ENCODE measurements around the gene ATP10B.
"Not testable (repeated sequence)": the region's sequence is repeated elsewhere in the genome, so short reads cannot be mapped to it uniquely, and the experiment has no call there.

Gene ATP10B

DNA sequence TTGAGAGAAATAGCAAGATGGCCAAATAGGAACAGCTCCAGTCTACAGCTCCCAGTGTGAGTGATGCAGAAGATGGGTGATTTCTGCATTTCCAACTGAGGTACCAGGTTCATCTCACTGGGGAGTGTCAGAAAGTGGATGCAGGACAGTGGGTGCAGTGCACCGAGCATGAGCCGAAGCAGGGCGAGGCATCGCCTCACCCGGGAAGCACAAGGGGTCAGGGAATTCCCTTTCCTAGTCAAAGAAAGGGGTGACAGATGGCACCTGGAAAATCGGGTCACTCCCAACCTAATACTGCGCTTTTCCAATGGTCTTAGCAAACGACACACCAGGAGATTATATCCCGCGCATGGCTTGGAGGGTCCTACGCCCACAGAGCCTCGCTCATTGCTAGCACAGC, 39.0 kb downstream of the ATP10B start:
- FAIRE-seq = not testable (repeated sequence)

DNA sequence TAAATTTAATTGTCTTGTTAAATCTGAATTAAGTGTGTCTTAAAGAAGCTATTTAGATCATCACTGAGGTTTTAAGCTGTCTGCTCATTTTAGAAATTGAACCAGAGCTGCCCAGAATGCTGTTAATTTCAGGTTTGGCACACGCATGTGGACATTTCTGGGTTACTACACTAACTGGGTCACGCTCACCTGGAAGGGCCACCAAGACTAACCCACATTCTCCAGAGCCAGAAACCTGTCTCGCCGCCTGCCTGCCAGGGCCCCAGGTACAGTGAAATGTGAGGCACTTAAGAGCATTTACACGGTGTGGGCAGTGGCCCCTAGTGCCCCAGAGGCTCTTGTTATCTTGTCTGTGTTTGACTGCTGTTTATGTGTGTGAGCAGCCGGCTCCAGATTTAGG, 46.6 kb downstream of the ATP10B start:
- FAIRE-seq = no peak

DNA sequence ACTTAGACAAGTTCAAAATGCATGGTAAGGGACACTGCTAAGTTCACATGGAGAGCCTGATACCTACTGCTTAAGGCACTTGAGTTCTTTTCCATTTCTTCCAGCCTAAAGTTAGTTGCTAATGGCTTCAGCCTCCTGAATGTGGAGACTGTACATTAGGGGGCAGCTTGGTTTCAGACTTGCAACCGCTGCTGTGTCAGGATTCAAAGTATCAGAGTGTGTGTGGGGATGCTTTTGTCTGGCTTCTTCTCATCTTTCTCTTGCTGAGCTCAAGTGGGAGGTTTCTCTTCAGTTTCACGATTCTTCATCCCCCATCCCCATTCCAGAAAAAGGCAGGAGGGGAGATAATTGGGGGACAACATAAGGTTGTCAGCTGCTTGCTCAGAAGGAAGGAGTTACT, 49.4 kb downstream of the ATP10B start:
- FAIRE-seq = no peak

DNA sequence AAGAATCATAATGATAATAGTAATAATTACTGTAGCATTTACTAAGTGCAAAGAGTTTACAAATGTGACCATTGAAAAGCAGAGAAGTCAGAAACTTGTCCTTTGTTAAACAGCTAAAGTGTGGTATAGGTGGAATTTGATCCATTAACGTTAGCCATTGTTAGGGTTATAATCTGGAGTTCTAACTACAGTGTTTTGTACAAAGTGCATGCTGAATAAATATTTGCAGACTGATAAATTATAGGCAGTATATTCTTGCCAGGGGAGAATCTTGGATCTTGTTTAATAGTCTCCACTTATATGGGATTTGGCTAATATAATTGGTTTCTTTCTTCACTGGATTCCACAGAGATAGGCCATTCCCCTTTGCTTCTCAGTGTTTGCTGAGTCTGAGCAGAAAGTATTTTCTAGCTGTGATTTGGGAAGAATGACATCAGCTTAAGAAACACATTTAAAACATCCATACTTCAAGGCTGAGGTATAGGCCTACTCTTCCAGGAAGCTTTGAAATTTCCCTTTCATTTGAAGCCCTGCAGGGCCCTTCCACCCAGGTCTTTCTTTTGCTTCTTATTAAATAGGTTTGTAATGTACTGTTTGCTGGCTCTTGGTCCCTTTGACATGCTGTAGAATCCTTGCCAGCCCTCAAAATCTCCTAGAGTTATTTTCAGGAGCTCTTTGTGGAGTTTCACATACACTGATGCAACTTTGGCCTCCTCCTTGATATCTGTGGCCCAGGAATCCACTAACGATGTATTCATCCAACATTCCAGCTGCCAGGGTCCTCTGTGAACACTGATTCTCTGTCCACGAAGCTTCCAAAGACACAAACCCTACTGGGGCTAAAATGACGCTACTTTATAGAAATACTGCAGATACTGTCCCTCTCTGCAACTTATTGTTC, 51.4 kb downstream of the ATP10B start:
- no peak for FAIRE-seq

DNA sequence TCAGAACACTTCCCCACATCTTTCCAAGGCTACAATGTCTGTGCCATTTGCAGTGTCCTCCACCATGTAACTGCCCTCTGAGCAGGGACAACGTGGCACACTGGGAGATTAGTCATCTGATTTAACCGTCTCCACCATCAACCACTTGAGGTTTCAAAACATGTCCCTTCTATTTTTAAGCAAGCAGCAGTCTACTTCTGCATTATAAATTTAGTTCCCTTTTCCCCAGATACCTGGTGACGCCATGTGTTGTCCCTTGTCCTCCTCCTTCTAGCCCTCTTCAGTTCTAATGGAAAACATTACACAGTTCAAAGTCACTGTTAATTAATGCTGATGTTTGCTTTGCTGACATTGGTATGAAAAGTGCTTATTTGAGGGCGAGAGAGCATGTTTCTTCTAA, 52.8 kb downstream of the ATP10B start:
- FAIRE-seq = no peak

DNA sequence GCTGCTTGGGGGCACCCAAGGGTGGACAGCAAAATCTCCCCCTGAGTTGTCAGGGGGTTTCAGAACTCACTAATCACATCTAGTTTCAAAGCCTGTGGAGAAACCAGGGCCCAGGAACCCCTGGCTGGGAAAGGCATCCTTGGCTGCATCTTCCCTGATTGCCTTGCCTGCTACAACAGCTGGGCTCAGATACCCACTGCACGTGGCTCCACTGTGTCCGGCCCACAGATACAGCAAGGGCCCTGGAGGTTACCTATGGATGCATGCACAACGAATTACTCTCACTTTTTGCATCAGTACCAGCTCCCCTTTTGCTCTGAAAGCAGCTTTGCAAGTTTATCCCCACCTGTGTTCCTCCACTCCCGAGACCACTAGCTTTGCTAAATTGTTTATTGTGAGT, 55.0 kb downstream of the ATP10B start:
- FAIRE-seq = no peak

DNA sequence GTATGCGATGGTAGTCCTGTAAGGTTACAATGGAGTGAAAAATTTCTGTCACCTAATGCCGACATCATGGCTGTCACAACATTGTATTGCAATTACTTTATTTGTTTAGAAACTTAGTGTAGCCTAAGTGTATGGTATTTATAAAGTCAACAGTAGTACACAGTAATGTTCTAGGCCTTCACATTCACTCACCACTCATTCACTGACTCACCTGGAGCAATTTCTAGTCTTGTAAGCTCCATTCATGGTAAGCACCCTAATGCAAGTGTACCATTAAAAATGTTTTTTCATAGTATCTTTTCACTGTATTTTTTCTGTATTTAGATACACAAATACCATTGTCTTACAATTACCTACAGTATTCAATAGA, 58.5 kb downstream of the ATP10B start:
- no peak for FAIRE-seq

DNA sequence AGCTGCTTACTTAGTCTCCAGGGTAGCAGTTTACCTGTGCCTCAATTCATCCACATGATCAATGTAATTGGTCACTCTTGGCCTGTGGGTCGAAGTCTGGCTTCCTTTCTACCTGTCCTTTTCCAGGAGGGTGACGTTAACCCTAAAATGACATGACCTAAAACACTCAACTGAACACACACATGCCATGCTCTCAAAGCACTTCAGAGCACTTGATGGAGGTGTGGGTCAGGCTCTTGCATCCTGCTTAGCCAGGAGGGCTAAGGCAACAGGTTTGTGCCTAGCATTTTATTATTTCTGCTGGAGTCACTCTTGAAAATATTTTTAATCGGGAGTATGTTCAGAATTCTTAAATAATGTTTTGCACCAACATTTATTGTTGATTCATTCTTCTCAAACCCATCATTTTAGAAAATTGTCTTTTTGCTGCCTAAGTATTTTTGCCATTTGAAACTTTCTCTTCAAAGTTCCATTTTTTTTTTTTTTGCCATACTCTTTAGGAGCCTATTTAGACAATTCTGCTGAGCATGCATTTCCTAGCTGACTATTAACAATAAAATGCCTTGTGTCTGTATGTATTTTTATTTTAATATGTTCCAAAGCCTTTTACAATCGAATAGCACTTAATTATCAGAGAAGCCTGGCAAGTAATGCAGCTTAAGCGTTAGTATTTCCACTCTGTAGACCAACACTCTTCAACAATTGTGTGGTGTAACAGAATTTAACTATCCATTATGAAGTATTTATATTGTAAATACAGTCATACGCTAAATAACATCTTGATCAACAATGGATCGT, 59.1 kb downstream of the ATP10B start:
- no peak for FAIRE-seq

DNA sequence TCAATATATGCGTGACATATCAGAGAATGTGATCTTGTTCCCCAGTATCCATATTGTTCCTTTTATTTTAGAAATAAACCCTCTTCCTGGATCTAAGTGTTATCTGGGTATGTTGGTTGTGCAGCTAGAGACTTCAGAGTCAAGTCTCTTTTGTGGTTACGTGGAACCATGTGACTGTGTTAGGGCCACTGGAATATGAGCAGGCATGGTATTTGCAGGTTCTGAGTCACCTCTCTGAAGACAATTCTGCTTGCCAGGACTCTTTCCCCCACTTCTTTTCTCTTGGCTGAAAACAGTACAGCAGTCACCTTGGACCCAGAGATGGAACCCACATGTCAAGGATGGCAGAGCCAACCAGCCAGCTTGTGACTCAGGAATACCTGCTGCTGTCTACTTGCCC, 59.7 kb downstream of the ATP10B start:
- no peak for FAIRE-seq

DNA sequence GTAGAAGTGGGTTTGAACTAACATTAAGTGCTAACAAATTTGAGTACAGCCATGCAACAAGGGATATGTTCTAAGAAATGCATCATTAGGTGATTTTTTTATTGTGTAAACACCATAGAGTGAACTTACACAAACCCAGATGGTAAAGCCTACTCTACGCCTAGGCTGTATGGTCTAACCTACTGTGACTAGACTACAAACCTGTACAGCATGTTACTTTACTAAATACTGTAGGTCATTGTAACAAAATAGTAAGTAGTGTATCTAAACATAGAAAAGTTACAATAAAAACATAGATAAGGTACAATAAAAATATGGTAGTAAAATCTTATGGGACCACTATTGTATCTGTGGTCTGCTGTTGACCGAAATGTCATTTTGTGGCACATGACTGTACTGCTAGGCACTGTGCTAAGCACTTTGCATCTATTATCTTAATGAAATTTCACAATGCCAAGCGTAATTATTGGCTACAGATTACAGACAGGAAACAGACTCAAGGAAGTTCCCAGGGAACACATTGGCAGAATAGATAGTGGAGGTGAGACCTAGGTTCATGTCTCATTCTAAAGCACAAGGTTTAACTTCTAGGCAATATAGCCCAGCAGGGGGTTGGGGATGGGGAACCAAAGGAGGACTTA, 62.7 kb downstream of the ATP10B start:
- FAIRE-seq = no peak

DNA sequence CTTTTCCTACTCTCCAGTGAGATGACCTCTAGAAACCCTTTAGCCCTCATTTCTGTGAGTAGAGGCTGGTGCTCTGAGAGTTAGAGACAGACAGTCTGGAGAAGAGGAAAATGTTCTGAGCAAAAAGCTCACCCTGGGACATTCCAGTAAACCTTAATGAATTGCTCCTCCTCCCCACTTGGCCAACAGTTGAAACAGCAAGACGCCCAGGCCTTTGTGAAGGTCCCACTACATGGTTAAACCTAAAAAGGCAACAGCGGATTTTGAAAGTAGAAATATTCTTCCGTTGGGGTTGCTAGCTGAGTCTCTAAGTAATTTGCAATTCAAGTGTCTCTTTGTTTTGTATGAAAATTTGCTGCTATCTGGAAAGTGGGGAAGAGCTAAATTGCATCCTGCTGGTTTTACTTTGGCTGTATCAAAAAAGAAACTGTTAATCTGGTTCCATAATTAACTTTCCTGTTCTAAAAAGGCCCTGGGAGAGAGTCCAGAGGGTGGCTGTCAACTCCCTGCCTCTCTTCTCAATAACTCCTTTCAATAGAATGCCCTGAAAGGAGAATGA, 63.8 kb downstream of the ATP10B start:
- no peak for FAIRE-seq

DNA sequence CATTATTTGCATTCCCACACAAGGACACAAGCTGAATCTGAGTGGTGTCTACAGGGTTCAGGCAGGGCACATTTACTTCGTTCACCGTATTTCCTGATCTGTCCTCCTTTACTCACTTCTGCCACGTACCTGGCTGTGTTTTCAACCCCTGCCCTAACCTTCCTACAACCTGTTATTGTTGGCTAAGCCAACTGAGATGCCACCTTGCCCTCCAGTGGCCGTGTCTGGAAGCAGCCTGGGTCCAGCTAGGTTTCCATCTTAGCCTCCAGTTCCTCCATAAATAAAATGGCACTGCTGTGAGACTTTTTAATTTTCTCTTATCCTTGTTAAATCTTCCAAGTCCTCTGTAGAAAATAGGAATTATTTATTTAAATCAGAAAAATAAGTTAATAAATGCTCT, 64.8 kb downstream of the ATP10B start:
- no peak for FAIRE-seq

DNA sequence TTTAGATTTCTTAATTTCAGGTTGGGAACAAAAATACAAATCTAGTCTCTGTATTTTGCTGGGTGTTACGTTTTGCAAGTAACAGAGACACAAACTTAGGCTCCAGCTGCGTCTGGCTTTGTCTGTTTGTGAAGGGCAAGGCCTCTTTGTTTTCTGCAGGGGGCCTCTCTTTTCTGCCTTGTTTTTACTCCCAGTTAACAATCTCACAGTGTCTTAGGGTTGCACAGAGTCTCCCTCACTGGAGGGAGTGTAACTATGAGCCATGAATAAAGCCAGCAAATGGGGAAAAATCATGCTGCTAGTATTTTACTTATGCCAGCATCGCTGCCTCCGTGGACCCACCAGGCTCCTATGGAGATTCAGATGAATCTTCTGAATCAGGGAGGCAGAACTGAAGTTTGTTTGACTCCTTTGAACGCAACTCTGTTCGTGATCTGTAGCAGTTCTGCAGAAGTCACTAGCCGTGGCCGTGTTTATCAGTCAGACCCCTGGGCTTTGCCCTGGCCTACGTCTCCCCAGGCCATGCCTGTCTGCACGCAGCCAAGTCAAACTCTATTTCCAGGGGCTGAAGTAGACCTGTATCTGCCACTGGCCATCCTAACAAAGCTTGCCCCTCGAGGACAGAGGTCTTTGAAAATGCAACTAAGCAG, 77.2 kb downstream of the ATP10B start:
- FAIRE-seq = no peak

DNA sequence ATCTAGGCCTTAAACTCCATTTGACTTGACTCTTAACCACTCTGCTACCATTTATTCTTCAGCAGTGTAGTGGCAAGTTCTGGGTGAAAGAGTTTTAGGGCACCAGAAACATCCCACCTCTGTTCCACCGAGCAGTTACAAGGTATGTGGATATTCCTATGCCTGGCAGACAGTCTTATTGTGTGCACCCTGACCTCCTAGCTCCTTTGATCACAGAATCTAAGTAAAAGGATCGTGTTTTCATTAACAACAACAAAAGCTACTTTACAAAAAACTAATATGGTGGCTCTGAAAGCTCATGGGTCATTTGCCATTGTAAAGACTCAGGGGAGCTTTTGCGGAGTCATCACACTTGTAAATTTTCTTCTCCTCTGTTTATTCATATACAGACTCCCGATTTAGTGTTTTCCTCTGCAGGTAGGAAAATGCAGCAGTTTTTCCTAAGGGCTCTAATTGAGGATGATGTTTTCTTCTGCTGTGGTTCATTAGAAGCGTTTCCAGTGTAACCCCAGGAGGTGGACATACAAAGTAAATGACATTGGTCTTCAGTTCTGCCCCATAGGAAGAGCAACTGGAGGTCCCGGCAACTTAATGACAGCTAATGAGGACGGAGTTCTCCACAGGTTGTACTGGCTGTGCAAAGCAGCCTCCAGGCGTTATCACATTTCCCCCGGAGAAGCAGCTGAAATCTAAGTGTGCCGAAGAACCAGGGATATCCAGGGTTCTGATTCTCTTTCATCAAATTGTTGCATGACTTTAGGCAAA, 78.2 kb downstream of the ATP10B start:
- no peak for FAIRE-seq

DNA sequence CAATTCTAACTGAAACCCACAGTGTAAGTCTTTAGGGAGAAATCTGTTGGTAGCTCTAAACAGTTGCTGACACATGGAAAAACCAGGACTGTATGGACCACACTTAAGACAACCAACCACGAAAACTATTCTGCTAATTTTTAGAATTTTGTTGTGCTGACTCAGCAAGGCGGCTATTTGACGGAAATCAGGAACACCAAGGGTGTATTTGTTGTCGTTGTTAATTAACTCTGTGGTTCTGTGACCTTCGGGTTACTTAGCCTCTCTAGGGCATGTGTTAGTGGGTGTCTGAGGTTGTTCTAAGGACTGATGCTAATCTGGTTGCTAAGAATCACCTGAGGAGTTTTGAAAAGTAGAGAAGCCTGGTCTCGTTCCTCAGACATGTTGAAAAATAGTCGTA, 79.2 kb downstream of the ATP10B start:
- no peak for FAIRE-seq

DNA sequence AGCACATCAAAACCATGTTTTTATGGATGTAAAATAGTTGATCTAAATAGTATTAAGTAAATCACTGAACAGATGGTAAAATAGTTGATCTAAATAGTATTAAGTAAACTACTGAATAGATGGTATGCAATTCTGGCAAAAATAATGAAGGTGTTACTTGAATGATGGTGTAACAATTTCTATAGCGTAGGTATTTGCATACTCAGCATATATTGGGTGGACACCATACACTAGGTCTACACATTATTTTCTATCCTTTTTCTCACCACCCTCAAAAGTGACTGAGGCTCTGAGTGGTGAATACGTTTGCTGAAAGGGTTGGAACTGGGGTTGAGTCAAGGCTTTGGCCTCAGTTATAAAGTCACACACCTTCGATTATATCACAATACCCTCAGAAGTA, 81.3 kb downstream of the ATP10B start:
- FAIRE-seq = no peak

DNA sequence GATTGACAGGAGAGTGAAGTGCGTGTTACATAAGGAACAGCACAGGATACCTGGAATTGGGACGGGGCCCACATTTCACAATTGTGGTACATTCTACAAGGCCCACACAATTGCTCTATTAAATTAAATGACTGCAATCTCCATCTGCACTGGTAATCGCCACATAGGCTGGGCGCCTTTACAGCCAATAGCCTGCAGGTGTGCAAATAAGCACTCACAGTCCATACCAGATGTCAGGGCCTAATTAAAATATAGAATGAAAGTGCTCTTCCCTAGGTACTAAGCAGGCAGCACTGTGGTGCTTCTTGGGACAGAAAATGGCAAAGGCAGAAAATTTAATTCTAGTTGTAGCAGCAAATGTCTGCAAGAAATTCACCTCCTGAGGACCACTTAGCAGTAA, 82.7 kb downstream of the ATP10B start:
- FAIRE-seq = no peak

DNA sequence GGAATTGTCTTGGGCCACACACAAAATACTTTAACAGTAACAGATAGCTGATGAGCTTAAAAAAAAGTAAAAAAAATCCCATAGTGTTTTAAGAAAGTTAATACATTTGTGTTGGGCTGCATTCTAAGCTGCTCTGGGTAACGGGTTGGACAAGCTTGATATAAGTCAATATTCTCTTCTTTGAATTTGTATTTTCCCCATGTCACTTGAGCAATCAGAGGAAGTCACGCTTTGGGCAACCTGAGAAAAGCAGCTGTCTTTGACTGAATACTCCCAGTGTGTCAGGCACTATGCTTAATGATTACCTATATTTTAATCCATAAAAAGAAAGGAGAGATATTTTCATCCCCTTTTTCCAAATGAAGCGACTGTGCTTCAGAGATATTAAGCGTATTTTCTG, 84.9 kb downstream of the ATP10B start:
- no peak for FAIRE-seq

DNA sequence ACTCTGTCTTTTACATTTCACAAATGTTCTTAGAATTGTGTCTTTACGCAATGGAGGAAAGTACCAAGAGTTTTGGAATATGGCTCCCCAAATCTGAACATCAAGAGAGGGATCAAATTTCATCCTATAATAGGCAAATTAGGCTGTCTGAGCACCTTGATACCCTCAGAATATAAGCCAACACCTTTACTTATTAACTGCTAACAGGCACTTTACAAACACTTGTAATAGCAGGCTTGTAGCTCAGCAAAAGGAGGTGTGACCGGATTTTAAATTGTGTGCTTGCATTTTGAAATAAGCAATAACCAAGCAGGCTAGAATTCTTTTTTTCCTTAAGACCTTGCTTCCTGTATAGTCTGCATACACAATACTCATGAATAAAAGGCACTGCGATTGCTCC, 92.0 kb downstream of the ATP10B start:
- FAIRE-seq = no peak

DNA sequence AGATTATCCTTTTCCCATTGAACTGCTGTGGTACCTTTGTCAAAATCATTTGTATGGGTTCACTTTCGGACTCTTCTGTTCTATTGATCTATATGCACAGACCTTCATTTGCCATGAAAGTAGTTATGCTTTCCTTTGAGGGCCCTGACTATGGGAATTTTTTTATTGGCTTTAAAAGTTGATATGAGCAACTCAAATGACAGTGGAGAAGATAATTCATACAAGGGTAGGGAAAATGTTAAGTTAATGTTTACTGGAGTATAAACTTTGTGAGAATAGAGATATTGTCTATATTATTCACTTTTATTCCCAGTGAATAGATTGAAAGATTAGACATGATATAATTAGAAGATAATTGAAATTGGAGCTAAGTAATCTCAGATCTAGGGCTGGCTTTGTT, 94.8 kb downstream of the ATP10B start:
- no peak for FAIRE-seq

DNA sequence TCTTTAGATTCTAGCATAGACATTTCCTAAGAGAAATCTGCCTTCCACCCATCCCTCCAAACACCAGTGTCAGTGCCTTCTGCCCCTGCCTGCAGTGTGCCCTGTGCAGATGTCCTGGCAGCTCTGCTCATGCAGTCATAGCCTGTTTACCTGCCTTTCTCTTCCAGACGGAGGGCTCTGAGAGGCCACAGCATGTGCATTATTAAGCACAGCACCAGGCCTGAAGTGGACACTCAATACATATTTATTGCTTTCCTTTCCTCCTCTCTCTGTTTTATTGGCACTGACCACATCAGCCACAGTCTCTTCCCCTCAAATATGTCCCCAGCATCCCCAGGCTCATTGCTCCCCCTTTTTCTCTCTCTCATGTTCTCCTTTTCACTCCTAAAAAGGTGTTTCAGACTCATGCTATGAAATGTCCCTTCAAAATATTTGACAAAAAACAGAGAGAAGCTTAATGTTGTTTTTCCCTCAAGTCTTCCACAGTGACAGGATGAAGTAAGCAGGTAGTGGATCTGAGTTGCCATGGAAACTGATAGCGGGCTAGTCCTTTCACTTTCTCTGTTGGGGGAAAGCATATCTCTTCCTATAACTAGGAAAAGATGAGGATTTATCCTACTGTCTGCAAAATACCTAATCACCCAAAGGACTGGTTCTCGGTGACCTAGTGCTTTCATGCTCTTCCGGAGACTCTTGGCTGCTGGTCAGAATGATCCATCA, 100.9 kb downstream of the ATP10B start:
- FAIRE-seq = no peak

DNA sequence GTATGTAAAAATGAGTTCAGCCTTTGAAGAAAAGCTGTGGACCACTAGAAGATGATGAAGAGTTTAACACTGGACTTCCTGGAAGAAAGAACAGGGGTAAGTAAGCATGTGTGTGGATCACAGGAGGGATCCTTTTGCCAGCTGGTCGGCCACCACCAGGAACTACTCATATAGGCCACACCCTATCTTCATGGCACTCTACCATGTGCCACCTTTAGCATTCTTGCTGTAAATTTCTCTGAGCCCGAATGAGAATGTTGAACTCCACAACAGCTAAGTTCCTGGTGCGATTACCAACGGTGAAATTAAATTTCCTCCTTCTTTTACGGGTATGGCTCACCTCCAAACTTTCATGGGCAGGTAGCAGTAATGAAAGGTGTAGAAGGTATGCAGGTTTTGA, 102.3 kb downstream of the ATP10B start:
- FAIRE-seq = no peak

Data from G401.6 (cell line).